Measurements from ENCODE around the gene TMEM11. TPM values are rescaled to one million over a fixed set of nuclear protein-coding genes. Genes with fewer than 3 reads are reported as not detected.

Gene TMEM11
- total RNA-seq, 1 donor from 2014 or later, result 22.2 TPM

DNA sequence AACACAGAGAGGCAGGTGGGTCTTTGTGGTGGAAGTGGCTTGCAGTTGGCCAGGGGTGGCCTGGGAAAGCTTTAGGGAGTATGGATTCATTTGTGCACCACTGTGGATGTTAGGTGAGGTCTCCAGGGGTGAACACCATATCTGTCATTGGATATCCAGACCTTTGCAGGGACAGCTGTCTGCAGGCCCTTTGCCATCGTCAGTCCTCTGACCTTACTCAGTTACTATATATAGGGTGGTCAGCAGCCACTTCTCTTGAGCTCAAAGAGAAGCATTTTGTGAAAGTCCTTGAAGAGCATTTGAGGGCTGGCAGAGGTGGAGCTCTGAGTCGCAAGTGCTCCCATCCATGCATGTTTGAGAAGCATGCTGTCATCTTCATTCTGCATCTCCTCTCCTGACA is 40.4 kb downstream of the TMEM11 start:
- Mint-ChIP-seq H3K9me3 (ENCODE audit: low read depth) (no peaks in the 10 kb centered on the region), H3K27me3 (no peaks in the 10 kb centered on the region), H3K36me3 (ENCODE audit: insufficient read depth) (peaks cover 10% of the 10 kb centered on the region), H3K4me1 (ENCODE audit: low read depth) (no peaks in the 10 kb centered on the region), H3K4me3 (ENCODE audit: low read depth) (no peak overlapping the region), H3K27ac (no peak overlapping the region)
- DNase-seq (ENCODE audit: low spot score, unreplicated experiment), result no peak
- TF ChIP-seq, protein P1, sequence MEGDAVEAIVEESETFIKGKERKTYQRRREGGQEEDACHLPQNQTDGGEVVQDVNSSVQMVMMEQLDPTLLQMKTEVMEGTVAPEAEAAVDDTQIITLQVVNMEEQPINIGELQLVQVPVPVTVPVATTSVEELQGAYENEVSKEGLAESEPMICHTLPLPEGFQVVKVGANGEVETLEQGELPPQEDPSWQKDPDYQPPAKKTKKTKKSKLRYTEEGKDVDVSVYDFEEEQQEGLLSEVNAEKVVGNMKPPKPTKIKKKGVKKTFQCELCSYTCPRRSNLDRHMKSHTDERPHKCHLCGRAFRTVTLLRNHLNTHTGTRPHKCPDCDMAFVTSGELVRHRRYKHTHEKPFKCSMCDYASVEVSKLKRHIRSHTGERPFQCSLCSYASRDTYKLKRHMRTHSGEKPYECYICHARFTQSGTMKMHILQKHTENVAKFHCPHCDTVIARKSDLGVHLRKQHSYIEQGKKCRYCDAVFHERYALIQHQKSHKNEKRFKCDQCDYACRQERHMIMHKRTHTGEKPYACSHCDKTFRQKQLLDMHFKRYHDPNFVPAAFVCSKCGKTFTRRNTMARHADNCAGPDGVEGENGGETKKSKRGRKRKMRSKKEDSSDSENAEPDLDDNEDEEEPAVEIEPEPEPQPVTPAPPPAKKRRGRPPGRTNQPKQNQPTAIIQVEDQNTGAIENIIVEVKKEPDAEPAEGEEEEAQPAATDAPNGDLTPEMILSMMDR (IDR thresholded peaks at IDR 0.05; ENCODE audit: unreplicated experiment), result no peak

DNA sequence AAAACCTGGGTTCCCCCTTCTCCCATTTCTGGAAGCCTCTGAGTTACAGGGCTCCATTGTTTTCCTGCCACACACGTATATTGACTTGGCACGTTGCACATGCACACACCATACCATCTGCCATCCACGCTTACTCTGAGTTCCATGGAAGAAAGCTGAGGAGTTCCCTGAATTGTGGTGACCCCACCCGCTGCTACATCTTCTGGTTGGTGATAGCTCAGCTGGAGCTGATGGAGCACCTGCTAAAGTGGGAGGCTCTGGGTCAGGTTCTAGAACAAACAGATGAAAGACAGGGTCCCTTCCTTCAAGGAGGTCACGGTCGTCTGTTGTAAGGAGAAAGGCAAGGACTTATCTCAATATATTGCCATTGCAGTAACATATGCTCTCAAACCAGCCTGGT is 41.1 kb downstream of the TMEM11 start:
- Mint-ChIP-seq H3K27me3 (no peaks in the 10 kb centered on the region), H3K36me3 (ENCODE audit: insufficient read depth) (peaks cover 10% of the 10 kb centered on the region), H3K9me3 (ENCODE audit: low read depth) (no peaks in the 10 kb centered on the region), H3K4me3 (ENCODE audit: low read depth) (no peak overlapping the region), H3K27ac (no peak overlapping the region), H3K4me1 (ENCODE audit: low read depth) (no peaks in the 10 kb centered on the region)
- no peak for DNase-seq (ENCODE audit: low spot score, unreplicated experiment)
- TF ChIP-seq, protein P1 (IDR thresholded peaks at IDR 0.05; ENCODE audit: unreplicated experiment), result no peak

DNA sequence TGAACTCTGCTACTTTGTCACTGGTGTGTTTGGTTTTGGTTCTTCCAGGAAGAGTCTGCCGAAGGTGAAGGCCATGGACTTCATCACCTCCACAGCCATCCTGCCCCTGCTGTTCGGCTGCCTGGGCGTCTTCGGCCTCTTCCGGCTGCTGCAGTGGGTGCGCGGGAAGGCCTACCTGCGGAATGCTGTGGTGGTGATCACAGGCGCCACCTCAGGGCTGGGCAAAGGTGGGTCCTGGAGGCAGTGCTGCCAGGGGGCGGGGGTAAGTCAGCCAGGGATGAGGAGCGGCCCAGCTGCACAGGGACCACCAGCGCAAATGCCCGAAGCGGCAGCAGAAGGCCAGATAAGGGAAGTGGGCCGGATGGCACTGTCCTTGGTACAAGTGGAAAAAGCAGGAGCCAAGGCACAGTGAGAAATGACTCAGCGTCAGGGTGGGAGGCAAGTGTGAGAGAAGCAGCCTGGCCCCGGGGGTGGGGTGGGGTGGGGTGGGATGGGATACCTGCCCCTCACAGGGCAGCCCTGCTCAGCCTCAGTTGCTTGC is 41.9 kb downstream of the TMEM11 start:
- Mint-ChIP-seq H3K36me3 (ENCODE audit: insufficient read depth) (peaks cover 10% of the 10 kb centered on the region), H3K27me3 (no peaks in the 10 kb centered on the region), H3K4me1 (ENCODE audit: low read depth) (no peaks in the 10 kb centered on the region), H3K27ac (peak overlapping the region; percentile 74), H3K9me3 (ENCODE audit: low read depth) (no peaks in the 10 kb centered on the region), H3K4me3 (ENCODE audit: low read depth) (no peak overlapping the region)
- TF ChIP-seq, protein P1 (IDR thresholded peaks at IDR 0.05; ENCODE audit: unreplicated experiment), result no peak
- DNase-seq (ENCODE audit: low spot score, unreplicated experiment), result no peak

DNA sequence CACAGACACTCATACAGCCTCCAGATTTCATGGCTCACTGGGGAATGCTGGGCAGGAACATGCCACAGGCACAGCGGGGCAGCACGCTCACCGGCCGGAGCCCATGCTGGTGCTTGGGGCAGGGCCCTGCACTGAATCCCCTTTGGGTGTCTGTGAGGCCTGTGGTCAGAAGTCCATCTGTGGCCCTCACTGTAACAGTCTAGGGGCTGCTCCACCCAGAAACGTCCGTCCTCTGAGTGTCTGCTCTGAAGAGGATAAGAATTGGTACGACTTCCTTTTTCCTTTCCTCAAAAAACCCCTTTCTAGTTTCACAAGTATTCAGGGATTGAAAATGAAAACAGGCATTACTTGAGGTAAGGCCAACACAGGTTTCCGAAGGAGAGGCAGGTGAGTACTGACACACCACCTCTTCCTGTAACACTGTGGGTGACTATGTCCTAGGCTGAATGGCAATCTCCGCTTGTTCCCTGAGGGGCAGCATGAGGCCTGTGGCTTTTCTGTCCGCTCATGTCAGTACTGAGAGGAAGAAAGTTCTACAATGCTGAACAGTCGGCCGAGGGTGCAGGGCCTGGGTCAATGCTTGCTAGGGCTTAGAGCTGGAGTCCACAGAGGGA is 42.5 kb downstream of the TMEM11 start:
- Mint-ChIP-seq H3K4me1 (ENCODE audit: low read depth) (no peaks in the 10 kb centered on the region), H3K4me3 (ENCODE audit: low read depth) (no peak overlapping the region), H3K27ac (no peak overlapping the region), H3K36me3 (ENCODE audit: insufficient read depth) (peaks cover 10% of the 10 kb centered on the region), H3K27me3 (no peaks in the 10 kb centered on the region), H3K9me3 (ENCODE audit: low read depth) (no peaks in the 10 kb centered on the region)
- no peak for DNase-seq (ENCODE audit: low spot score, unreplicated experiment)
- TF ChIP-seq, protein P1 (IDR thresholded peaks at IDR 0.05; ENCODE audit: unreplicated experiment), result no peak

DNA sequence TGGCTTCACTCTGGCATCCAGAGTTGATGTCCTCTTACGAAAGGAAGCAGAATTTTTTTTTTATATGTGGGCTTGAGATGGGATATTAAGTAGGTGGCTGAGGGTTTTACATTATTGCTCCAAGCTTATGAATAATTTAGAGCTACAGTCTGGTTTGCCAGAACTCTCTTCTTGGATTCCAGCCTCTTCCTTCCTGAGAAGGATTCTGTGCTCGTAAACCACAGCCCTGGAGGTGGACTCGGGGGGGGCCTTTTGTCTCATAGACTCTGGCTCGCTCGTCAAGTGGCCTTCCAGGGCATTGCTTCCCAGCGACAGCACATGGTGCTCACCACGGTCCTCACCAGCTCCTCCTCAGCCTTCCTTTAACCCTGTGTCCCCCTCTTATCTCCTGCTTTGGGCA is 43.2 kb downstream of the TMEM11 start:
- Mint-ChIP-seq H3K27ac (peak overlapping the region; percentile 18), H3K4me1 (ENCODE audit: low read depth) (no peaks in the 10 kb centered on the region), H3K36me3 (ENCODE audit: insufficient read depth) (peaks cover 10% of the 10 kb centered on the region), H3K4me3 (ENCODE audit: low read depth) (no peak overlapping the region), H3K9me3 (ENCODE audit: low read depth) (no peaks in the 10 kb centered on the region), H3K27me3 (no peaks in the 10 kb centered on the region)
- no peak for DNase-seq (ENCODE audit: low spot score, unreplicated experiment)
- TF ChIP-seq, protein P1 (IDR thresholded peaks at IDR 0.05; ENCODE audit: unreplicated experiment), result no peak

All from progenitor cell of endocrine pancreas (in vitro differentiated cells).